GM18870 (cell line): ENCODE measurements around the gene SANBR.
"Not testable (repeated sequence)": the region's sequence is repeated elsewhere in the genome, so short reads cannot be mapped to it uniquely, and the experiment has no call there.

Experiments used
- ATAC-seq: cut with Tn5 transposase; IDR thresholded peaks from one replicate; pipeline ENCODE4 v1.9.1; 2021; ENCODE audit warnings: moderate library complexity; ENCODE audit not compliant: unreplicated experiment

The SANBR gene

GRCh38 chr2:61065714-61066709, at the start of gene SANBR:
Gene SANBR (plus strand): TSS chr2:61065871. CDS start chr2:61070351, 4,480 bp downstream.
- peak; percentile 78 for ATAC-seq

- no peak for ATAC-seq
Measured at GRCh38 chr2:61015976-61016375, 49.7 kb upstream of the SANBR start.

- ATAC-seq, result peak; percentile 11
Measured at GRCh38 chr2:61016392-61017002, 49.2 kb upstream of the SANBR start.

- peak; percentile 54 for ATAC-seq
Measured at GRCh38 chr2:61017003-61017555, 48.6 kb upstream of the SANBR start.

- peak; percentile 51 for ATAC-seq
Measured at GRCh38 chr2:61017556-61018317, 47.9 kb upstream of the SANBR start, which contains the start of the genes PEX13 and PUS10. Gene PEX13 (plus strand): TSS chr2:61017720. CDS start chr2:61017760, 40 bp downstream. Gene PUS10 (minus strand): TSS chr2:61018255. CDS start chr2:61011890, 6,365 bp downstream.

- no peak for ATAC-seq
Measured at GRCh38 chr2:61018318-61018755, 47.3 kb upstream of the SANBR start.

GRCh38 chr2:61018798-61019197, 46.9 kb upstream of the SANBR start:
- ATAC-seq, result no peak

- no peak for ATAC-seq
Measured at GRCh38 chr2:61021228-61021660, 44.4 kb upstream of the SANBR start.

GRCh38 chr2:61023670-61024069, 42.0 kb upstream of the SANBR start:
- ATAC-seq, result no peak

GRCh38 chr2:61029533-61029932, 36.1 kb upstream of the SANBR start:
- ATAC-seq, result no peak

- ATAC-seq, result not testable (repeated sequence)
Measured at GRCh38 chr2:61034592-61034991, 31.1 kb upstream of the SANBR start.

GRCh38 chr2:61036643-61037042, 29.0 kb upstream of the SANBR start:
- not testable (repeated sequence) for ATAC-seq

- ATAC-seq, result no peak
Measured at GRCh38 chr2:61042807-61043206, 22.9 kb upstream of the SANBR start.

GRCh38 chr2:61044636-61045035, 21.0 kb upstream of the SANBR start:
- ATAC-seq, result no peak

GRCh38 chr2:61045226-61045625, 20.4 kb upstream of the SANBR start:
- ATAC-seq, result no peak

- no peak for ATAC-seq
Measured at GRCh38 chr2:61045999-61046398, 19.7 kb upstream of the SANBR start.

- ATAC-seq, result no peak
Measured at GRCh38 chr2:61055557-61055956, 10.1 kb upstream of the SANBR start.

GRCh38 chr2:61057562-61057961, 8.1 kb upstream of the SANBR start:
- ATAC-seq, result no peak

- ATAC-seq, result no peak
Measured at GRCh38 chr2:61059382-61059781, 6.3 kb upstream of the SANBR start.

- no peak for ATAC-seq
Measured at GRCh38 chr2:61074100-61074499, 8.4 kb downstream of the SANBR start.

GRCh38 chr2:61085883-61086282, 20.2 kb downstream of the SANBR start:
- no peak for ATAC-seq
